Suprapubic skin (tissue), 4 donors: ENCODE results near the gene LPP. TPM values are rescaled to one million over a fixed set of nuclear protein-coding genes. Genes with fewer than 3 reads are reported as not detected.
A peak's percentile ranks its signal among the peaks of the same experiment; 100 is the strongest.

Source experiments
- DNase-seq, 2 donors: peaks; one replicate each; pipeline ENCODE4 v3.0.0-alpha.2; 2019; ENCODE audit warnings: low spot score in 2 of 2
- H3K27ac ChIP-seq: fragments of 200-600 bp; sonication (generic); one replicate; pipeline ENCODE4 v1.5.1; 2019
- H3K27me3 ChIP-seq: fragments of 200-600 bp; sonication (generic); one replicate; pipeline ENCODE4 v1.5.1; 2019
- H3K36me3 ChIP-seq: fragments of 200-600 bp; sonication (generic); one replicate; pipeline ENCODE4 v1.5.1; 2019
- H3K4me1 ChIP-seq: fragments of 200-600 bp; sonication (generic); one replicate; pipeline ENCODE4 v1.5.1; 2019
- H3K4me3 ChIP-seq: fragments of 200-600 bp; sonication (generic); one replicate; pipeline ENCODE4 v1.5.1; 2019; ENCODE audit warnings: mild to moderate bottlenecking
- H3K9me3 ChIP-seq: fragments of 200-600 bp; sonication (generic); one replicate; pipeline ENCODE4 v1.5.1; 2019
- CTCF ChIP-seq, 2 donors: fragments of 200-600 bp in 1 of 2; fragments of 450-650 bp in 1 of 2; sonication (generic) in 1 of 2; IDR thresholded peaks; one replicate each; pipeline ENCODE4 v1.5.1; 2016 to 2019; ENCODE audit warnings: antibody characterized with exemption in 2 of 2, mild to moderate bottlenecking in 1 of 2, moderate library complexity in 1 of 2
- EP300 ChIP-seq: sonication (generic); formaldehyde crosslinking; IDR thresholded peaks from one replicate; pipeline ENCODE4 v1.6.1; 2017; ENCODE audit warnings: antibody characterized with exemption
- POLR2A ChIP-seq, 2 donors: fragments of 450-650 bp; IDR thresholded peaks; one replicate each; pipeline ENCODE4 v1.6.1; 2017; ENCODE audit warnings: antibody characterized with exemption in 2 of 2, mild to moderate bottlenecking in 2 of 2, moderate library complexity in 2 of 2
- POLR2AphosphoS5 ChIP-seq, 3 donors: sonication (generic); formaldehyde crosslinking; IDR thresholded peaks; one replicate each; pipeline ENCODE4 v1.6.1; 2017; ENCODE audit warnings: antibody characterized with exemption in 3 of 3
- WGBS: methylation state at CpG from one replicate; pipeline ENCODE4 v1.1.5; 2018; 5-methylcytosine and 5-hydroxymethylcytosine counted together
- total RNA-seq, 4 donors: library from RNA; depleted of rRNA; stranded (reverse); fragments of >200 nt; gene quantifications; one replicate each; pipeline ENCODE4 v1.1.0, GENCODE V29; 2016

The LPP gene
- total RNA-seq, 4 donors from 2014 or later = 56.8 to 127 (median 84.2) TPM

GRCh38 chr3:188266562-188267274 is 112.8 kb downstream of the LPP start:
- Histone ChIP-seq H3K4me3 (no peak overlapping the region), H3K36me3 (no peaks in the 10 kb centered on the region), H3K4me1 (peaks cover 55% of the 10 kb centered on the region), H3K27me3 (no peaks in the 10 kb centered on the region), H3K9me3 (no peaks in the 10 kb centered on the region), H3K27ac (peak overlapping the region; percentile 83)
- TF ChIP-seq EP300 (peak; percentile 99), POLR2AphosphoS5 (IDR thresholded peaks at IDR 0.05) (peak in 2 of 3 donors; percentile 39 to 68), CTCF (IDR thresholded peaks at IDR 0.05) (no peak), POLR2A (IDR thresholded peaks at IDR 0.05) (peak in 1 of 2 donors; percentile 32)
- 67% methylated on average over 10 of the region's 10 CpGs for WGBS
- DNase-seq = no peak

- Histone ChIP-seq H3K9me3 (no peaks in the 10 kb centered on the region), H3K36me3 (no peaks in the 10 kb centered on the region), H3K4me3 (no peak overlapping the region), H3K27ac (peak overlapping the region; percentile 83), H3K4me1 (peaks cover 57% of the 10 kb centered on the region), H3K27me3 (no peaks in the 10 kb centered on the region)
- no peak for DNase-seq
- WGBS = 99% methylated on average over 7 of the region's 7 CpGs
- no peak for TF ChIP-seq POLR2AphosphoS5 (IDR thresholded peaks at IDR 0.05)
- no peak for TF ChIP-seq EP300
- TF ChIP-seq CTCF (IDR thresholded peaks at IDR 0.05) = no peak
- TF ChIP-seq POLR2A (IDR thresholded peaks at IDR 0.05) = no peak
Observed at GRCh38 chr3:188267790-188268335, 113.9 kb downstream of the LPP start.

GRCh38 chr3:188268336-188268735 is 114.4 kb downstream of the LPP start:
- no peak overlapping the region for H3K4me3 ChIP-seq
- no peaks in the 10 kb centered on the region for H3K9me3 ChIP-seq
- WGBS = 79% methylated on average over 5 of the region's 5 CpGs
- H3K4me1 ChIP-seq = peaks cover 57% of the 10 kb centered on the region
- no peaks in the 10 kb centered on the region for H3K36me3 ChIP-seq
- H3K27me3 ChIP-seq = no peaks in the 10 kb centered on the region
- DNase-seq = no peak
- no peak overlapping the region for H3K27ac ChIP-seq
- TF ChIP-seq CTCF (IDR thresholded peaks at IDR 0.05) (no peak), EP300 (no peak), POLR2AphosphoS5 (IDR thresholded peaks at IDR 0.05) (no peak), POLR2A (IDR thresholded peaks at IDR 0.05) (no peak)

- Histone ChIP-seq H3K4me1 (peaks cover 51% of the 10 kb centered on the region), H3K9me3 (no peaks in the 10 kb centered on the region), H3K27ac (no peak overlapping the region), H3K36me3 (no peaks in the 10 kb centered on the region), H3K4me3 (no peak overlapping the region), H3K27me3 (no peaks in the 10 kb centered on the region)
- DNase-seq = no peak
- 80% methylated on average over 4 of the region's 4 CpGs for WGBS
- TF ChIP-seq POLR2A (IDR thresholded peaks at IDR 0.05) (no peak), POLR2AphosphoS5 (IDR thresholded peaks at IDR 0.05) (no peak), CTCF (IDR thresholded peaks at IDR 0.05) (no peak), EP300 (no peak)
Observed at GRCh38 chr3:188269040-188269439, 115.1 kb downstream of the LPP start.

GRCh38 chr3:188270423-188270972 is 116.5 kb downstream of the LPP start:
- no peaks in the 10 kb centered on the region for H3K36me3 ChIP-seq
- TF ChIP-seq POLR2A (IDR thresholded peaks at IDR 0.05) = no peak
- peak in 1 of 3 donors; percentile 55 for TF ChIP-seq POLR2AphosphoS5 (IDR thresholded peaks at IDR 0.05)
- TF ChIP-seq EP300 = peak; percentile 96
- H3K27ac ChIP-seq = peak overlapping the region; percentile 61
- H3K27me3 ChIP-seq = no peaks in the 10 kb centered on the region
- DNase-seq = no peak
- H3K4me3 ChIP-seq = no peak overlapping the region
- no peaks in the 10 kb centered on the region for H3K9me3 ChIP-seq
- WGBS = 40% methylated on average over 3 of the region's 3 CpGs
- peaks cover 44% of the 10 kb centered on the region for H3K4me1 ChIP-seq
